H1 (cell line): ENCODE data around the gene FGFBP3. TPM values are rescaled to one million over a fixed set of nuclear protein-coding genes. Genes with fewer than 3 reads are reported as not detected.

Experiments
- CTCF ChIA-PET: fragments of 300-600 bp; sonication (Branson Sonifier 250); formaldehyde crosslinking; loops from one replicate; lab custom pipeline; 2021; ENCODE audit not compliant: partially characterized antibody; lab: Charles Lee
- POLR2A ChIA-PET: fragments of 300-600 bp; sonication (Branson Sonifier 250); formaldehyde crosslinking; loops from one replicate; lab custom pipeline; 2021; ENCODE audit warnings: inconsistent platforms; ENCODE audit not compliant: partially characterized antibody; lab: Charles Lee
- DNase-seq, 2 experiments: peaks; one replicate each; pipeline versions ENCODE4 v3.0.0 to v3.0.0-alpha.2; 2010 to 2022; ENCODE audit warnings: low spot score in 2 of 2, low read depth in 1 of 2, mixed read lengths in 1 of 2
- FAIRE-seq: peaks from 2 replicates; lab custom pipeline; 2011; peaks lifted over from hg19 to GRCh38; lab: Jason Lieb, UNC
- H2AFZ ChIP-seq: 2 replicates; pipeline ENCODE4 v1.8.1; 2012; ENCODE audit warnings: low read length, inconsistent platforms
- H2AK5ac ChIP-seq: 2 replicates; pipeline ENCODE4 v1.6.1; 2013; ENCODE audit warnings: low read depth, low read length
- H2BK120ac ChIP-seq: replicated peaks from 2 replicates; pipeline ENCODE3; 2013; ENCODE audit warnings: low read depth, low read length, inconsistent platforms
- H2BK12ac ChIP-seq: 2 replicates; pipeline ENCODE4 v1.6.1; 2013; ENCODE audit warnings: low read depth, low read length
- H2BK15ac ChIP-seq: 2 replicates; pipeline ENCODE4 v1.6.1; 2013; ENCODE audit warnings: low read length
- H2BK20ac ChIP-seq: 2 replicates; pipeline ENCODE4 v1.6.1; 2013; ENCODE audit warnings: low read length
- H2BK5ac ChIP-seq: 2 replicates; pipeline ENCODE4 v1.6.1; 2013; ENCODE audit warnings: low read depth, low read length
- H3K14ac ChIP-seq: 2 replicates; pipeline ENCODE4 v1.6.1; 2013; ENCODE audit warnings: inconsistent platforms; ENCODE audit not compliant: insufficient read length
- H3K18ac ChIP-seq: 2 replicates; pipeline ENCODE4 v1.6.1; 2013; ENCODE audit warnings: low read length; ENCODE audit errors: extremely low read depth
- H3K23ac ChIP-seq: 2 replicates; pipeline ENCODE4 v1.6.1; 2013; ENCODE audit warnings: inconsistent platforms; ENCODE audit not compliant: insufficient read length
- H3K23me2 ChIP-seq: 2 replicates; pipeline ENCODE4 v1.6.1; 2013; ENCODE audit warnings: low read depth, low read length
- H3K27ac ChIP-seq: 2 replicates; pipeline ENCODE4 v1.6.1; 2011; ENCODE audit warnings: low read depth, low read length, inconsistent platforms
- H3K27me3 ChIP-seq, 4 experiments: replicated peaks in 1 of 4; 1 replicate in 1 of 4; 2 replicates in 3 of 4; pipeline versions ENCODE4 v1.6.1 to v1.8.1; 2011 to 2013; ENCODE audit warnings: low read length in 3 of 4, mild to moderate bottlenecking in 3 of 4, inconsistent platforms in 2 of 4, mixed read lengths in 2 of 4, moderate library complexity in 1 of 4; ENCODE audit not compliant: control insufficient read depth in 3 of 4, insufficient read depth in 3 of 4; ENCODE audit errors: extremely low read depth in 1 of 4
- H3K36me3 ChIP-seq, 4 experiments: 2 replicates each; pipeline versions ENCODE4 v1.6.1 to v1.8.1; 2011 to 2013; ENCODE audit warnings: mild to moderate bottlenecking in 4 of 4, low read length in 3 of 4, moderate library complexity in 2 of 4, control low read depth in 1 of 4, inconsistent platforms in 1 of 4; ENCODE audit not compliant: insufficient read depth in 4 of 4, control insufficient read depth in 2 of 4
- H3K4ac ChIP-seq: replicated peaks from 2 replicates; pipeline ENCODE3; 2013; ENCODE audit warnings: low read length, low read depth, mixed read lengths, inconsistent platforms; ENCODE audit not compliant: insufficient read length
- H3K4me1 ChIP-seq, 4 experiments: replicated peaks in 1 of 4; 1 replicate in 1 of 4; 2 replicates in 3 of 4; pipeline versions ENCODE4 v1.6.1 to v1.8.1; 2011 to 2013; ENCODE audit warnings: low read length in 3 of 4, inconsistent platforms in 2 of 4, mixed read lengths in 1 of 4; ENCODE audit not compliant: insufficient read depth in 4 of 4, control insufficient read depth in 3 of 4
- H3K4me2 ChIP-seq, 2 experiments: 2 replicates each; pipeline versions ENCODE4 v1.6.1 to v1.8.1; 2011 to 2013; ENCODE audit warnings: low read depth in 2 of 2, low read length in 2 of 2, control low read depth in 1 of 2, inconsistent platforms in 1 of 2, mild to moderate bottlenecking in 1 of 2; ENCODE audit not compliant: insufficient read depth in 1 of 2
- H3K4me3 ChIP-seq, 4 experiments: fragments of 200-600, 300-600 bp in 1 of 4; sonication (generic), shearing (Covaris generic), sonication (Bioruptor Twin) in 1 of 4; 2 replicates each; pipeline versions ENCODE4 v1.5.1 to v1.8.1; 2011 to 2016; ENCODE audit warnings: low read length in 4 of 4, low read depth in 3 of 4, control low read depth in 2 of 4, inconsistent platforms in 2 of 4, mild to moderate bottlenecking in 2 of 4, mixed read lengths in 1 of 4, moderate library complexity in 1 of 4; ENCODE audit not compliant: insufficient read depth in 2 of 4; ENCODE audit errors: extremely low read depth in 1 of 4
- H3K56ac ChIP-seq: replicated peaks from 2 replicates; pipeline ENCODE3; 2013; ENCODE audit warnings: low read depth, mild to moderate bottlenecking, mixed read lengths, low read length, inconsistent platforms; ENCODE audit not compliant: insufficient read length
- H3K79me1 ChIP-seq: 2 replicates; pipeline ENCODE4 v1.6.1; 2013; ENCODE audit warnings: low read depth, low read length, control low read depth
- H3K79me2 ChIP-seq, 2 experiments: 2 replicates each; pipeline versions ENCODE4 v1.6.1 to v1.8.1; 2012 to 2013; ENCODE audit warnings: low read length in 2 of 2, mild to moderate bottlenecking in 2 of 2, inconsistent platforms in 1 of 2; ENCODE audit not compliant: insufficient read depth in 2 of 2, control insufficient read depth in 1 of 2
- H3K9ac ChIP-seq, 4 experiments: replicated peaks in 1 of 4; 1 replicate in 1 of 4; 2 replicates in 3 of 4; pipeline versions ENCODE4 v1.6.1 to v1.8.1; 2011 to 2013; ENCODE audit warnings: low read depth in 3 of 4, low read length in 3 of 4, control low read depth in 2 of 4, mild to moderate bottlenecking in 2 of 4, moderate library complexity in 2 of 4, inconsistent platforms in 1 of 4; ENCODE audit errors: extremely low read depth in 1 of 4
- H3K9me3 ChIP-seq, 2 experiments: 2 replicates each; pipeline versions ENCODE4 v1.6.1 to v1.8.1; 2012 to 2013; ENCODE audit warnings: mild to moderate bottlenecking in 2 of 2, moderate library complexity in 2 of 2, control low read depth in 1 of 2, inconsistent platforms in 1 of 2, low read depth in 1 of 2, low read length in 1 of 2, mixed read lengths in 1 of 2; ENCODE audit not compliant: insufficient read depth in 2 of 2
- H4K20me1 ChIP-seq, 2 experiments: replicated peaks in 1 of 2; 2 replicates each; pipeline versions ENCODE3 to v1.8.1; 2011 to 2013; ENCODE audit warnings: inconsistent platforms in 2 of 2, low read length in 2 of 2, mild to moderate bottlenecking in 1 of 2; ENCODE audit not compliant: insufficient read depth in 2 of 2, control insufficient read depth in 1 of 2
- H4K5ac ChIP-seq: 2 replicates; pipeline ENCODE4 v1.6.1; 2013; ENCODE audit warnings: low read length, low read depth, mixed read lengths, inconsistent platforms; ENCODE audit not compliant: insufficient read length
- H4K8ac ChIP-seq: 2 replicates; pipeline ENCODE4 v1.8.0; 2013; ENCODE audit warnings: mild to moderate bottlenecking, moderate library complexity, low read length, inconsistent platforms; ENCODE audit not compliant: insufficient read depth; ENCODE audit errors: extremely low read depth
- H4K91ac ChIP-seq: replicated peaks from 2 replicates; pipeline ENCODE3; 2013; ENCODE audit warnings: low read length, mixed read lengths, inconsistent platforms; ENCODE audit not compliant: insufficient read length
- KDM5A ChIP-seq: fragments of 200-600 bp; IDR thresholded peaks from 2 replicates; pipeline ENCODE4 v1.7.1; 2012; ENCODE audit warnings: mild to moderate bottlenecking, low read length, inconsistent platforms, mixed read lengths
- SUZ12 ChIP-seq: fragments of 200-600 bp; sonication (generic); IDR thresholded peaks from 2 replicates; pipeline ENCODE4 v1.6.1; 2012; ENCODE audit warnings: mild to moderate bottlenecking, inconsistent platforms, low read length, moderate library complexity, mixed read lengths
- TAF1 ChIP-seq: IDR thresholded peaks from 2 replicates; pipeline ENCODE4 v1.6.1; 2011; ENCODE audit warnings: mild to moderate bottlenecking, low read depth, low read length
- TAF7 ChIP-seq: optimal IDR thresholded peaks from 2 replicates; pipeline ENCODE3; 2011; ENCODE audit warnings: low read depth, mild to moderate bottlenecking, inconsistent platforms, low read length, moderate library complexity, borderline replicate concordance
- TBP ChIP-seq: IDR thresholded peaks from 2 replicates; pipeline ENCODE4 v1.6.1; 2011; ENCODE audit warnings: low read depth, low read length, improper control_type of control experiment
- WGBS, 2 experiments: shearing (Covaris generic) in 1 of 2; methylation state at CpG; one replicate each; pipeline versions ENCODE4 v1.1.6 to v1.1.7; 2013 to 2015; ENCODE audit warnings: low lambda C conversion rate in 2 of 2, mixed read lengths in 2 of 2, inconsistent platforms in 1 of 2, low coverage in 1 of 2, missing lambda C conversion rate in 1 of 2; ENCODE audit not compliant: insufficient replicate concordance in 2 of 2, insufficient coverage in 1 of 2, insufficient read length in 1 of 2; ENCODE audit errors: extremely low coverage in 1 of 2, missing lambda C conversion rate in 1 of 2; 5-methylcytosine and 5-hydroxymethylcytosine counted together
- polyA plus RNA-seq, 7 experiments: library from polyadenylated mRNA; depleted of rRNA in 3 of 7; stranded (reverse) in 5 of 7; unstranded in 2 of 7; fragments of >200 nt in 5 of 7; fragments of 200-250 nt in 2 of 7; gene quantifications; 1 replicate in 5 of 7; 2 replicates in 1 of 7; 4 replicates in 1 of 7; pipeline versions ENCODE4 v1.2.1 to v1.2.3, GENCODE V29; 2011 to 2013; ENCODE audit warnings: missing spikeins in 2 of 7, mixed read lengths in 2 of 7
- total RNA-seq: library from RNA; stranded (reverse); fragmentation: NEBNext Ultra II Directional; extraction: Animal tissue kit (Norgen Biotek cat#: 25700); gene quantifications from 2 replicates; pipeline ENCODE4 v1.2.1, GENCODE V29; 2021

Gene FGFBP3
- total and polyA plus RNA-seq, 2 of the 8 experiments (the other 6 are each of a cell fraction or from before 2014, with no cell fraction given), result 54.6 to 115 TPM

GRCh38 chr10:91957091-91957490, 47.8 kb upstream of the FGFBP3 start:
- Histone ChIP-seq H3K4ac (no peak overlapping the region), H3K23me2 (no peaks in the 10 kb centered on the region), H2AK5ac (no peak overlapping the region), H3K4me3 (no peak overlapping the region), H2BK15ac (no peak overlapping the region), H3K4me1 (peaks cover 0 to 3% (median 0%) of the 10 kb centered on the region in 4 experiments; a peak in 2 of 7 replicates), H3K79me1 (no peaks in the 10 kb centered on the region), H3K14ac (no peak overlapping the region), H3K36me3 (peaks cover 4 to 77% (median 40%) of the 10 kb centered on the region in 4 experiments), H3K9me3 (no peaks in the 10 kb centered on the region), H4K5ac (no peak overlapping the region), H2BK120ac (no peak overlapping the region), H2BK12ac (no peak overlapping the region), H2AFZ (no peak overlapping the region), H3K27ac (no peak overlapping the region), H4K8ac (no peak overlapping the region), H4K20me1 (no peaks in the 10 kb centered on the region), H4K91ac (no peak overlapping the region), H3K79me2 (peaks cover 0 to 3% of the 10 kb centered on the region in 2 experiments; a peak in 1 of 4 replicates), H3K27me3 (no peaks in the 10 kb centered on the region), H3K56ac (no peak overlapping the region), H2BK5ac (no peak overlapping the region), H2BK20ac (no peak overlapping the region), H3K18ac (no peak overlapping the region), H3K9ac (no peak overlapping the region), H3K23ac (no peak overlapping the region), H3K4me2 (no peak overlapping the region)
- DNase-seq, result no peak
- POLR2A ChIA-PET, result interaction anchor here (0.7 kb wide), 1 partner anchor 8 kb away, joined by 3 read pairs; no protein-coding TSS in a partner anchor
- CTCF ChIA-PET, result no interaction called here
- 100% methylated on average over 1 of the region's 1 CpG; no CpG with 5 or more reads in 1 of the 2 experiments for WGBS, 2 experiments
- no peak for TF ChIP-seq TAF1
- TF ChIP-seq KDM5A, result no peak
- TF ChIP-seq TBP, result no peak
- TF ChIP-seq TAF7, result no peak
- TF ChIP-seq SUZ12, result no peak
- FAIRE-seq, result no peak
